Ureter (tissue), 1 donor: Measurements from ENCODE around the gene SUN5. TPM values are rescaled to one million over a fixed set of nuclear protein-coding genes. Genes with fewer than 3 reads are reported as not detected.
A peak's percentile ranks its signal among the peaks of the same experiment; 100 is the strongest.

Source experiments
- DNase-seq: peaks from one replicate; pipeline ENCODE4 v3.0.0-alpha.2; 2020; ENCODE audit warnings: low spot score
- total RNA-seq: library from RNA; stranded (reverse); gene quantifications from one replicate; pipeline ENCODE4 v1.2.4, GENCODE V29; 2023
- donor health status: DM: yes; HTN: yes; CAD: no.

Gene SUN5
- total RNA-seq, 1 donor from 2014 or later = not detected

DNA sequence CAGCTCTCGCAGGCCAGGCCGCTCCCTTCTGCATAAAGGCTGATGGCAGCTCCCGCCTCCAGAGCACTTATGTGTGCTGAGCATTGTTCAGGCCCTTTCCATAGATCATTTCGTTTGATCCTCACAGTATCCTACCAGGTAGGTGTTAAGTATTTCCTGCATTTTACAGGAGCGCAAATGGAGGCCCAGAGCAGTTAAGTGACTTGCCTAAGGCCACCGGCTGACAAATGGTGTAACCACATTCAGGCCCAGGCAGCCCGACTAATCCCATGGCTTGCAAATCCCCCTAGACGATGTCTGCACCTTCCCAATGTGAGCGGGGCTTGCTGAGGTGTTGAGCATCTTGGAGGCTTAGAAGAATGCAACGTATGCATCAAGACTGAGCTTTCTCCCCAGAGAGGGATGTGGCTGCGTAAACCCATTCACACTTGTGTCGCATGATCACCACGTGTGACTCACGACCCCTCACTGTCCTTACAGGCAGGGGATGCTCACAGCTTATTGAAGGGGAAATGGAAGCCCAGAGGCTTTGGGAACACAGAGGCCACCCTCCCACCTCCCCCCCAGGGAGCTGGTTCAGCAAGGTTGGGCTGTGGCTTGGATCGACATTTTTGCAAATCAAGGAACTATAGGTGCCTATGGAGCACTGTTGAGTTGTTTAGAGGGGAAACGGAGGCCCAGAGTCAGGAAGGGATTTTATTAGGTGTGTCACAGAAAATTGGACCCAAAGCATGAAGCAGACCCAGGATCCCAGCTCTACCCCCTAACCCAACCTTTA is 10.3 kb upstream of the SUN5 start:
- no peak for DNase-seq

DNA sequence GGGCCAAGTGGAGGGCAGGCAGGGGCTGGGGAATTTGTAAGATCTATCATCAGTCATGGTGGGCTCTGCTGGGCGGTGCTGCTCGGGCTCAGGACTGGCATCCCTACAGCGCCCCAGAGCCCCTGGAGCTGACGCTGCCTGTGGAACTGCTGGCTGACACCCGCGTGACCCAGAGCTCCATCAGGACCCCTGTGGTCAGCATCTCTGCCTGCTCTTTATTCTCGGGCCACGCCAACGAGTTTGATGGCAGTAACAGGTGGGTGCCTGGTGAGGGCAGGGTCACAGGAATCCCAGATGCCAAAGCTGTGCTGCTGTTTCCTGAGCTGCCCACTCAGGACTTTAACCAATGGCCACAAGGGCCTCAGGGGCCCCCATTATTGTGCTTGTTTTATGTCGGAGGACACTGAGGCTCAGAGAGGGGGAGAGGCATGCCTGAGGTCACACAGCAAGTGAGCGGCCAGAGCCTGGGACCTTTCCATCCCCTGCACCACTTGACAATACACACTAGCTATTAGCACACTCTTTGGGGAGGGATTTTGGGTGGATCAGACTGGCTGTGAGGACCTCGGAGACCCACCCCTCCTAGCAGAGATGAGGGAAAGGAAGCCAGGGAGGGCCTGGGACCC is 9.6 kb upstream of the SUN5 start:
- DNase-seq = no peak

- no peak for DNase-seq
These were observed 8.3 kb upstream of the SUN5 start for GRCh38 chr20:33012327-33013189.

DNA sequence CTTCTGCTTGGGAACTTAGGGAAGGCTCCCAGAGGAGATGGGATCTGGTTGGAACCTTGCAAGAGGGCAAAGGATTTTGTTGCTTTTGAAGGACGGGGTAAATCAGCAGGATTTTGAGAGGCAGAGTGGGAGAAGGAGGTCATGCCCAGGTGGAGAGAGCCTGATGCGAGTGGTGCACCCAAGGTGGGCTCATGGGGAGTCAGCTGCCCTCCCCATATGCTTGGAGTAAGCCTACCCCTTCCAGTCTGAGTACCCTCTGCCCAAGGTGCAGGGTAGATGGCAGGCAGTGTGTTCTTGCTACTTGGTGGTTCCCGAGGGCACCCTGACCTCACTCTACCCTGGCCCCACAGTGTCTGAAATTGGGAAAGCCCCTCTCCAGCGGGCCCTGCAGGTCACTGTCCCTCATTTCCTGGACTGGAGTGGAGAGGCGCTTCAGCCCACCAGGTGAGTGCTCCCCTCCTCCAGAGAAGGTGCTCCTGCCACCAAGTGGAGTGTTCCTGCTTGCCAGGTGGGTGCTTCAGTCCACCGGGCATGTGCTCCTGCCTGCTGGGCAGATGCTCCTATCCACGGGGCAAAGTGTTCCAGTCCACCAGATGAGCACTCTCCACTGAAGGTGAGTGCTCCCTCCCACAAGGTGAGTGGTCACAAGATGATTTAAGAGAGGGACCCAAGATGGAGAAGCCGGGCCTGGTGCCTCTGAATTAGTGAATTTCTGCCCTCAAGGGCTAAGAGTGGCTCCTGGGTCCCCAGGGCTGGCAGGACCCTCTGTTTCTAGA is 6.6 kb upstream of the SUN5 start:
- no peak for DNase-seq

DNA sequence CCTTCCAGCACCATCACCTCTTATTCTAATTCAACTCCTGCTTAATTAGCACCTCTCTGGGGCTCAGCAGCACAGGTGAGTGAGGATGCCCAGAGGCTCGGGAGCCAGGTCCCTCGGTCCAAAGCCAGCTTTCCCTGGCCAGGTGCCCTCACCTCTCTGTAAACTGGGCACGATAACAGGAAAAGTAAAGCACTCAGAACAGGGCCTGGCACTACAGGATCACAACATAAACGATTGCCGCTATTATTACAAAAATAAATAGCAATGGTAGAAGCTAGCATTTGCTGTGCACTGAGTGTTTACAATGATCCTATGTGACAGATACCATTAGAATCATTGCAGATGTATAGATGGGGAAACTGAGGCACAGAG is 5.9 kb upstream of the SUN5 start:
- DNase-seq = no peak

- no peak for DNase-seq
These were observed 5.2 kb upstream of the SUN5 start for GRCh38 chr20:33009214-33010132.

DNA sequence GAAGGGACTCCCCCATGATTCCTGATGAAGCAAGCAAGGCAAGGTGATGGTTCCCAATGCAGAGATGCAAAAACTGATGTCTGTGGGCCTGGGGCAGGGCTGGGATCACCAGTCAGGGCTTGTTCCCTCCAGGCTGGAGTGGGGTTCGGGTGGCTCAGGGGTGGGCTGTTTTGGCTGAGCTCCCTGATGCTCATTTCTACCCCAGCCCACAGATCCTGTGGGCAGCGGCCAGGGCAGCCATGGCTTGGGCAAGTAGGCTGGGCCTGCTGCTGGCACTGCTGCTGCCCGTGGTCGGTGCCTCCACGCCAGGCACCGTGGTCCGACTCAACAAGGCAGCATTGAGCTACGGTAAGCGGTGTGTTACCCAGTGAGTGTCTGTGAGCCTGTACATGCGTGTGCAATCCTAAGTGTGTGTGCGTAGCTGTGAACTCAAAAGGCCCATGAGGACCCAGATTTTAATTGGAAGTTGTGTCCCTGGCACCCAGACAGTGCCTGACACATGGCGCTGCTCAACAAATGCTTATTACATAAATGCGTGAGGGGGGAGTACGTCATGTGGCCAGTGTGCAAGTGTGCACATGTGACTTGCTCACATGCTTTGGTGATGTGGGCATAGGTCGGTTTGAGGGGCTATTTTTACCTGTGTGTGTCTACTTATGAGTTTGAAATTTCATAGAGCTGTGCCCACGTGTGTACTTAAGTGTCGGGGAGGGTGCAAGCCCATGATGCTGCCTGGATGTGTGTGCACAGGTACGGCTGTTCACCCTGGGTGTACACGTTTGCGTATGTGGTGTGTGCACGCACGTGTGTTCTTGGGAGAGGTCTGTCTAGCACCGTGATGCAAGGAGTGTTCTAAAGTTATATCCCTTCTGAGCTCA is 4.3 kb upstream of the SUN5 start:
- no peak for DNase-seq

DNA sequence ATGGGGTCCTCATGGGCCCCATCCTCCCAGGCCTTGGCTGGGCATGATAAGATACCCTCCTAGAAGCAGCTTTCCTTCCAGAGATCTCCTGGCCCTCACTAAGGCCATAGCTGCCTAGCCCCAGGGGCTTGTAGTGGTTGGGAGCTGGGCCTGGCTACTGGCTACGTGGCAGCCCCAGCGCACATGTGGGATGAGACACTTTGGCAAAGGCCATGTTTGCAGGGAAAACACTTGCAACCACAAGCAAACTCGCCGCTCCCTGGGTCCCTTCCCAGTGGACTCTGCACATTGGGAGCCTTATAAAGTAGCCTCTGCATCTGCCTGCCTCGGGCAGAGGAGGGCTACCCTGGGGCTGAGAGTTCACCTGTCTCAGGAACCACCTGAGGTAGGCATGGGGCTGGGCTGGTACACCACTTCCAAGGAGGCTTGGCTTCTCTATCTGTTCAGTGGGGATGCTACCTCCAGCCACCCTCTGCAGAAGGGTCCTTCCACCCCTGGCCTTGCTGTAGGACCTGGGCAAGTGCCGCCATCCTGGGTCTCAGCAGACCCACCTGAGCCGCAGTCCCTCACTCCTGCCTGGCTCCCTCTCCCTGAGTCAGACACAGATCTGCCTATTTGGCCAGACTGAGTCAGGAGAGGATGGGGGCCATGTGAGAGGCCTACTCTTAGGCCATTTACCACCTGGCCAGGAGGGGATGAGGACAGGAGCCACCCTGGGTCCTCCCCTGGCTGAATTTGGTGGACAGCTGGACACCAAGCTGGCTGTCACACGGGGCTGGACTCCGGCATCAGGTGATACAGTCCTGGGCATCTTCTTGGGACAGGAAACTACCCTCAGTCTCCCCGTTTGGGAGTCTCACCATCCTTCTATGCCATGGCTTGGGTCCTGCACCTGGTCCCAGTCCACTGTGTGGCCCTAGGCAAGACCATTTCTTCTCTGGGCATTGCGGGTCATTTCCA is 3.4 kb upstream of the SUN5 start, which contains the start of gene BPIFB2:
Gene BPIFB2, plus strand, starts transcription at position 329 of the 960 bp plus-strand sequence. CDS start 871 bp downstream, outside the sequence.
- no peak for DNase-seq

DNA sequence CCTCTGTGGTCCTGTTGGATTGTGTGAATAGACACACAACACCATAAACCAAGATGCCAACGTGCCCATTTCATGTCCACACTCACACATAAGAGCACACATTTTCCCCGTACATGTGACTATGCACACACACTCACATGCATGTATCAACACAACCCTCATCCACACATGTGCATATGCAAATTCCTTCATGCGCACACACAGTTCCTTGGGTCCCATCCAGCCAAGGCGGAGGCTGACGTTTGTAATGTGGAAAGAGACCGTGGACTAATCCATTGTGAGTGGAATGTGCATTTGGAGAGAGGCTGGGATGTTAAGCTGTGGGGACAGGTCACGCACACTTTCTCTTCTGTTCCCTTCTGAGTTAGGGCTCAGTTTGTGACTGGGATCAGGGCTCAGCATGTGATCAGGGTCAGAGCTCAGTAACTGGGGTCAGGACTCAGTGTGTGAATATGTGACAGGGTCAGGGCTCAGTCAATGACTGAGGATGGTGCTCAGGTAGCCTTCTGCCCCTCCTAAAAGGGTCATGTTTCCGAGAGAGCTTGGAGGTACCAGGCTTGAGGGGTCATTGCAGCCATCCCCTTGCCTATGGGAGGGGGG is 2.6 kb upstream of the SUN5 start:
- DNase-seq = no peak

DNA sequence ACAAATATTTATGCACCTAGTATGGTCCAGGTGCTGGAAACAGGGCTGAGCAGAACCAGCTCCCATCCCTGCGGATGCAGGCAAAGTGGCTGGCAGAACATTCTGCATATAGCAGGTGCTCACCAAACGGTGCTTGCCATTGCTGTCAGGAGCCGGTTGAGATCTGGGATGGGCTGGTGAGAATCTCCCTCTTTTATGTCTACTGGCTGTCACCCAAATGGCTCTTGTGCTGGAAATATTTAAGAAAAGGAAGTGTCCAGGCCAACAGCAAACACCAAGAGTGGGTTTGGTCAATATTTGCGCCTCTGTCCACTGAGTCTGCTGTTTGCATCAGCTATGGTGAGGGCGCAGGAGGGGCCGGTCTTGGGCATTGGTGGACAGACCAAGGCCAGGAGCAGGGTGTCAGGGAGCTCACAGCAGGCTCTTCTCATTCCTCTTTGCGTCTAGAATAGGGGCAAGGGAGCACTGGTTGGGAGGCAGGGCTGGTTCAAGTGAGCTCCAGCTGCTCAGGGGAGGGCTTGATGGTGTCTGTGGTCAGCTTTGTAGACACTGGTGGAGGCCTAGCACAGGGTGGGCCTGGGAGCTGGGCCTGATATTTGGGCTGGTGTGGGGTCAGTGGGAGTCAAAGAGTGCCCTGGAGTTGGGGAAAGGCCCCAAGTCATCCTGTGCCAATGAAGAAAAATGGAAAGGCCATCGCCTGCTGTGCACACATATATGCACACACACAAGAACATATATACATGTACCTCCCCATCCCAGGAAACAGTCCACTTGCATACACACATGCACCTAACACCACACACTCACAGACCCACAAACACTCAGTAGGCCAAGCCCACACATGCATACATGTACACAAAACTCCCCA is 1.9 kb upstream of the SUN5 start:
- DNase-seq = no peak

DNA sequence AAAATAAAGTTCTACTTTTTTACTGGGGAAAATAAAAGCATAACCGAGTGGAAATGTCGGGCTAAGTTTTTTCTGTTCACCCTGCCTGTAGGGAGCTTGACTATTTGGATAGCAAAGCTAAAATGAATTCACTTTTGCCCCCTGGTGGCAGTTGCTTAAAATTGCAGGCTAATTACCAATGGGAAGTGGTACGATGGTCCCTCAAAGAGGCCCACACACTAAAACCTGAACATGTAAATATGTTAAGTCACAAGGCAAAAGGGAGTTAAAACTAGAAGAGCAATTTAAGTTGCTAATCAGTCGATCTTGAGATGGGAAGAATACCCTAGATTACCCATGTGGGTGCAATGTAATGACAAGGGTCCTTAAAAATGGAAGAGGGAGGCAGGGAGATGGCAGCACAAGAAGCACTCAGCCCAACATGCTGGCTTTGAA is 916 bp upstream of the SUN5 start:
- DNase-seq = no peak

DNA sequence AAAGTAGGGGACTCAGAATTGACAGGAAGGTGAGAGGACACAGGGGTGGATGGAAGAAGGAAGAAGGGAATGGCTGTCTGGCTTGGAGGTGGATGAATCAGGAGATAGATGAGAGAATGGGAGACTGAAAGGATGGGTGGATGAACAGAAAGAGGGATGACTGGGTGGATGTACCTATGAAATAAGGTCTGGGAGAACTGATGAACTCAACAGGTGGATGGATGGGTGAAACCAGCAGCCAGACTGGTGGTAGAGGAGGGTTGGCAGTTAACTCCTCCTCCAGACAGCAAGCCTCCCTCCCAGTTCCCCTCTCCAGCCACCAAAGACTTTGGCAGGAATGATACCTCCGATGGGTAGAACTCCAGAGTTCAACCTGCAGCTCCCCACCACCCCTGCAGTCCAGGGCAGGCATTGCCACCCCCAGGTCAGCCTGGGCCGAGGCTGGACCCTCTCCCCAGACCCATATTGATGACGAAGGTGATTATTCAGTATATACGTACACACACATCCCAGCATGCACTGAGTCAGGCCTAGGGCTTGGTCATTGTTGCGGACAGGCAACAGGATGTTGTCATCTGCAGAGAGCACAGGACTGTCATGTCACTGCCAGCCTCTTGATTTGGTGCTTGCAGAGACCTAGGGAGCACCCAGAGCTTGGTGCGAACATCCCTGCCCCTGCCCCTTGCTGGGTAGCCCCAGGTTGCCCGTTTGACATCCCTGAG is 2.0 kb downstream of the SUN5 start:
- DNase-seq = no peak

GRCh38 chr20:33000802-33001466 is 3.3 kb downstream of the SUN5 start:
- DNase-seq = peak; percentile 58

- DNase-seq = no peak
These were observed 4.5 kb downstream of the SUN5 start for GRCh38 chr20:32999603-33000250.

GRCh38 chr20:32997431-32997830 is 6.8 kb downstream of the SUN5 start:
- DNase-seq = no peak
